ENCODE results near the gene RGSL1.

Gene RGSL1

GRCh38 chr1:182556279-182556678 is 106.3 kb downstream of the RGSL1 start:
- no peak for DNase-seq (ENCODE audit: low read depth)

DNA sequence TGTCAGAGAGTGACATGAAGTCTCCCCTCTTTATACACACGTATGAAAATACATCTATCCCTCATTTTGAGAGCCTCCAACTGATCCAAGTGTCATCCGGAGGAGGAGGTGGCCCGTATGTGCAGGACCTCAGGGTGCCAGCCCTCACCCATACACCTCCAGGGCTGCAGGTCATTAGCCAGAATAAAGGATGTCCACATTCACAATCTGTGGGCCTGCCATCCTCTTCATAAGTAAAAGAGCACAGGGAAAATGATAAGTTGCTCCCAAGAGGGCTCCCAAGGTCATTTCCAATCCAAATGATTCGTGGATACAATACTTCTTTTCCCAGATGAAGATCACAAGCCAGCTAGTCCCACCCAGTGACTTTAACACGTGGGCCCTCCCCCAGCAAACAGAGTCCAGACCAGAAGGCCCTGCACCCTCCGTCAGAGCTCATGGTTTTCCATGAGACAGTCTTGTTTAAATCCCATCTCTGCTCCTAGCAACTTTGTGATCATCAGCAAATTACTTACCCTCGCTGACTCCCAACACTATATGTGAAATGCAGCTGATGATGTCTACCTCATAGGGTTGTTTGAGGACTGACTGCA is 110.5 kb downstream of the RGSL1 start:
- TF ChIP-seq, protein P1, sequence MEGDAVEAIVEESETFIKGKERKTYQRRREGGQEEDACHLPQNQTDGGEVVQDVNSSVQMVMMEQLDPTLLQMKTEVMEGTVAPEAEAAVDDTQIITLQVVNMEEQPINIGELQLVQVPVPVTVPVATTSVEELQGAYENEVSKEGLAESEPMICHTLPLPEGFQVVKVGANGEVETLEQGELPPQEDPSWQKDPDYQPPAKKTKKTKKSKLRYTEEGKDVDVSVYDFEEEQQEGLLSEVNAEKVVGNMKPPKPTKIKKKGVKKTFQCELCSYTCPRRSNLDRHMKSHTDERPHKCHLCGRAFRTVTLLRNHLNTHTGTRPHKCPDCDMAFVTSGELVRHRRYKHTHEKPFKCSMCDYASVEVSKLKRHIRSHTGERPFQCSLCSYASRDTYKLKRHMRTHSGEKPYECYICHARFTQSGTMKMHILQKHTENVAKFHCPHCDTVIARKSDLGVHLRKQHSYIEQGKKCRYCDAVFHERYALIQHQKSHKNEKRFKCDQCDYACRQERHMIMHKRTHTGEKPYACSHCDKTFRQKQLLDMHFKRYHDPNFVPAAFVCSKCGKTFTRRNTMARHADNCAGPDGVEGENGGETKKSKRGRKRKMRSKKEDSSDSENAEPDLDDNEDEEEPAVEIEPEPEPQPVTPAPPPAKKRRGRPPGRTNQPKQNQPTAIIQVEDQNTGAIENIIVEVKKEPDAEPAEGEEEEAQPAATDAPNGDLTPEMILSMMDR (IDR thresholded peaks at IDR 0.05; ENCODE audit: control insufficient read depth, extremely low read depth, insufficient read depth): no peak
- H3K4me3 ChIP-seq (ENCODE audit: low read depth, low read length): no peak overlapping the region
- DNase-seq (ENCODE audit: low read depth): no peak

More at GRCh38 chr1:182556279-182556678, 106.3 kb downstream of the RGSL1 start:
- no peak overlapping the region for H3K4me3 ChIP-seq (ENCODE audit: low read depth, low read length)
- TF ChIP-seq, protein P1 (IDR thresholded peaks at IDR 0.05; ENCODE audit: control insufficient read depth, extremely low read depth, insufficient read depth): no peak

GRCh38 chr1:182561456-182561855 is 111.5 kb downstream of the RGSL1 start:
- no peak for DNase-seq (ENCODE audit: low read depth)
- H3K4me3 ChIP-seq (ENCODE audit: low read depth, low read length): no peak overlapping the region
- TF ChIP-seq, protein P1 (IDR thresholded peaks at IDR 0.05; ENCODE audit: control insufficient read depth, extremely low read depth, insufficient read depth): no peak

DNA sequence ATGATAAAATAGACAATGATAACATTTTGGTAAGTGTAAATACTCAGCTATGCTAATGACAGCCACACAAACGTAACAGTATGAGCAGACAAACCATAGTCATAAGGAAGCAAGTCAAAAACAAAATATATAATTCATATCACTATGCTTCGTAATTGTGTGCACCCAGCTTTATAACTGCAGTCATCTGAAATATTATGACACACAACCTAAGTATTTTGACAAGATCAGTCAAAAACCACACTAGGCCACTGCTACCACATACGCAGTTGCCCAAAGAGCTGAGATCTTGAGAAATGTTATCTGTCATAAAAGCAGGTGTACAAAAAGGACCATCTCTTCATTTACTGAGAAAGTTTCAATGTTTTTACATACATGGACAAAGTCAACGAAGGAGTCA is 113.1 kb downstream of the RGSL1 start:
- no peak for DNase-seq (ENCODE audit: low read depth)
- H3K4me3 ChIP-seq (ENCODE audit: low read depth, low read length): no peak overlapping the region
- TF ChIP-seq, protein P1 (IDR thresholded peaks at IDR 0.05; ENCODE audit: control insufficient read depth, extremely low read depth, insufficient read depth): no peak

DNA sequence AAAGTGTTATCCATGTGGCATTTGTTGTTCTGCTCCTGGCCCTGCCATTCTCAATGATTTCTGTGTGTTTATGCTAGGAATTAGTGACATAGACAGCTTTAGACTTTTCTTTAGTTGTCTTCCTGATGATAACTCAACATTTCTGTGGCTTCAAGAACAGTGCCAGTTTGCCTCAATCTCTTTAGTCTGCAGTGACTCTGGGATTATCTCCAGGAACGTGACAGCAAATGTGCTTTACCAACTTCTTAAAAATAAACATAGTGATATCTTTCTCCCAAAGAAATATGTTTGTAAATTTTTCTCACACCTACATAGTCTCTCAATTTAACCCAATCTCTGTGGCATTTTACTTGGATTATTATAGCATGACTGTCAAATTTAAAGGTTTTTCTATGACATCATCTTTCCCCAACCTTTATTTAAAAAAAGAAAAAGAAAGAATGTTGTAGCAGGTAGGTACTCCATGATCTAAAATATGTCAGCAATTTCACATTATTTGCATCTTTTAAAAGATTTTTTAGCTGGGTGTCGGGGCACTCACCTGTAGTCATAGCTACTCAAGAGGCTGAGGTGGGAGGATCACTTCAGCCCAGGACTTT is 114.6 kb downstream of the RGSL1 start:
- TF ChIP-seq, protein P1 (IDR thresholded peaks at IDR 0.05; ENCODE audit: control insufficient read depth, extremely low read depth, insufficient read depth): no peak
- H3K4me3 ChIP-seq (ENCODE audit: low read depth, low read length): no peak overlapping the region
- DNase-seq (ENCODE audit: low read depth): no peak

DNA sequence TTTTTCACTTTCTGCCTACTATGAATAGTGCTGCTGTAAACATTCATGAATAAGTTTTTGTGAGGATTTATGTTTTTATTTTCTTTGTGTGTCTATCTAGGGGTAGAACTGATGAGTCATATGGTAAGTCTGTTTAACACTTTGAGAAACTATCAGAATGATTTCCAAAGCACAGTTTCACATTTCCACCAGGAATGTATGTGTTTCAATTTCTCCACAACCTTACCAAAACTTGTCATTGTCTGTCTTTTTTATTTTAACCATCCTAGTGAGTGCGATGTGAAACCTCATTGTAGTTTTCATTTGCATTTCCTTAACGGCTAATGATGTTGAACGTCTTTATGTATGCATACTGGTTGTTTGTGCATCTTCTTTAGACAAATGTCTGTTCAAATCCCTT is 115.6 kb downstream of the RGSL1 start:
- TF ChIP-seq, protein P1 (IDR thresholded peaks at IDR 0.05; ENCODE audit: control insufficient read depth, extremely low read depth, insufficient read depth): no peak
- DNase-seq (ENCODE audit: low read depth): no peak
- no peak overlapping the region for H3K4me3 ChIP-seq (ENCODE audit: low read depth, low read length)

GRCh38 chr1:182567629-182568028 is 117.7 kb downstream of the RGSL1 start:
- DNase-seq (ENCODE audit: low read depth): no peak

More at GRCh38 chr1:182567629-182568028, 117.7 kb downstream of the RGSL1 start:
- TF ChIP-seq, protein P1 (IDR thresholded peaks at IDR 0.05; ENCODE audit: control insufficient read depth, extremely low read depth, insufficient read depth): no peak
- no peak overlapping the region for H3K4me3 ChIP-seq (ENCODE audit: low read depth, low read length)
